PC-9 (cell line): ENCODE data around the gene CRTC1.

Source experiments
- CTCF ChIP-seq: fragments of 200-600 bp; sonication (generic); conservative IDR thresholded peaks from 2 replicates; pipeline ENCODE4 v1.6.1; 2017; ENCODE audit warnings: mixed run types, antibody characterized with exemption, mild to moderate bottlenecking, moderate library complexity
- EZH2 ChIP-seq: fragments of 200-600 bp; sonication (generic); IDR thresholded peaks from 2 replicates; pipeline ENCODE4 v1.8.0; 2017; ENCODE audit warnings: antibody characterized with exemption, low read depth

DNA sequence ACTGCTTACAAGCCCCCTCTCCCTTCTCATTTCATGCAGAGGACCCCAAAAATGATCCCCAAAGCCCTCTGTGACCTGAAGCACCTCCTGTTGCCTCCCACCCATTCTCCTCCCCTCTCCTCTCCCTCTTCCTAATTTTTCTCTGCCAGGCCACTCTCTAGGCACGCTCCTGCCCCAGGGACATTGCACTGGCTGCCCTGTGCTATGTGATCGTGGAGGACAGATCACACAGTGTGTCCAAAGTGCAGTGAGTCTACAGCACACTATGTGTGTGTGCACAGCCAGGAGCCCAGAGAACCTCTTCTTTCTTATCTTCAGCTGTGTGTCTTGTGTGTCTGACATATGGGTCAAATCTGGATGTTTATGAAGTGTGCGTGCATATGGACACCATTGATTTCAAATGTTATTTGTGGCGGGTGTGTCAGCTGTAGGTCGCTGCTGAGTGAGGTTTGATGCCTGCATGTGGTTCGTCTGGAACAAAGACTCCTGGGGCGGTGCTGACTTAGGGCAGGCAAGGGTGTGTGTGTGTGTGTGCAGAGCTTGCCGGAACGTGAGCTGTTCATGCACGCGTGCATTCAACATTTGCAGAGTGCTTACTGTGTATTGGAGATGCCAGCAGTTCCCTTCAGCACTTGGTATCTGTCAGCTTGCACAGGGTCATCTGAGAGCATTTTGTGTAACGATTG is 48.7 kb upstream of the CRTC1 start:
- TF ChIP-seq CTCF = no peak
- no peak for TF ChIP-seq EZH2
